ENCODE measurements around the gene RIF1.

RIF1 gene

DNA sequence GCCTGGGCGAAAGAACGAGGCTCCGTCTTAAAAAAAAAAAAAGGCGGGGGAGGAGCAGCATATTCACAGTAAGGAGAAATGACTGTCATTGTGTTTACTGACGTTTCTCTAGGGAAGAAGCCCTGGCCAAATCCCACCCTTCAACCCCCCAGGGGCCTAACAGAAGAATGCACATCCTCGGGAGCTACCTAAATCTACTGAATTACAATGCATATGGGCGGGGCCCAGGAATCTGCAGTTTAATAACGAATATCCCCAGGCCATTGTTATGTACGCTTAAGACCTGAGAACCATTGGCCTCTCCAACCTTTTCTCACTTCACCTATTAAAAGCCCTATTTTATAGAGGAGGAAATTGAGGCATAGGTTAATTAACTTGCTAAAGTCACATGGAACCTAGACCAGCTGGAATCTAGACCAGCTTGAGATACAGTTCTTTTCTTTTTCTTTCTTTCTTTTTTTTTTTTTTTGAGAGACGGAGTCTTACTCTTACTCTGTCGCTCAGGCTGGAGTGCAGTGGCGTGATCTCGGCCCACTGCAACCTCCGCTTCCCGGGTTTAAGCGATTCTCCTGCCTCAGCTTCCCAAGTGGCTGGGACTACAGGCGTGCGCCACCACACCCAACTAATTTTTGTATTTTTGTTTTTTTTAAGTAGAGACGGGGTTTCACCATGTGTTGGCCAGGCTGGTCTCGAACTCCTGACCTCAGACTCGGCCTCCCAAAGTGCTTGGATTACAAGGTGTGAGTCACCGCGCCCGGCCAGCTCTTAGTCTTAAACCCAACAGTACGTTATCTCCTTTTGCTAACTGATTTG lies 708 bp upstream of the RIF1 start:
- TF ChIP-seq FOXM1 (IDR thresholded peaks at IDR 0.05; ENCODE audit: borderline replicate concordance, low read depth) (no peak), EGR1 (IDR thresholded peaks at IDR 0.05) (no peak), YY1 (IDR thresholded peaks at IDR 0.05; ENCODE audit: low read depth) (no peak), CEBPB (IDR thresholded peaks at IDR 0.05) (no peak)
- TF ChIP-seq, protein P1, sequence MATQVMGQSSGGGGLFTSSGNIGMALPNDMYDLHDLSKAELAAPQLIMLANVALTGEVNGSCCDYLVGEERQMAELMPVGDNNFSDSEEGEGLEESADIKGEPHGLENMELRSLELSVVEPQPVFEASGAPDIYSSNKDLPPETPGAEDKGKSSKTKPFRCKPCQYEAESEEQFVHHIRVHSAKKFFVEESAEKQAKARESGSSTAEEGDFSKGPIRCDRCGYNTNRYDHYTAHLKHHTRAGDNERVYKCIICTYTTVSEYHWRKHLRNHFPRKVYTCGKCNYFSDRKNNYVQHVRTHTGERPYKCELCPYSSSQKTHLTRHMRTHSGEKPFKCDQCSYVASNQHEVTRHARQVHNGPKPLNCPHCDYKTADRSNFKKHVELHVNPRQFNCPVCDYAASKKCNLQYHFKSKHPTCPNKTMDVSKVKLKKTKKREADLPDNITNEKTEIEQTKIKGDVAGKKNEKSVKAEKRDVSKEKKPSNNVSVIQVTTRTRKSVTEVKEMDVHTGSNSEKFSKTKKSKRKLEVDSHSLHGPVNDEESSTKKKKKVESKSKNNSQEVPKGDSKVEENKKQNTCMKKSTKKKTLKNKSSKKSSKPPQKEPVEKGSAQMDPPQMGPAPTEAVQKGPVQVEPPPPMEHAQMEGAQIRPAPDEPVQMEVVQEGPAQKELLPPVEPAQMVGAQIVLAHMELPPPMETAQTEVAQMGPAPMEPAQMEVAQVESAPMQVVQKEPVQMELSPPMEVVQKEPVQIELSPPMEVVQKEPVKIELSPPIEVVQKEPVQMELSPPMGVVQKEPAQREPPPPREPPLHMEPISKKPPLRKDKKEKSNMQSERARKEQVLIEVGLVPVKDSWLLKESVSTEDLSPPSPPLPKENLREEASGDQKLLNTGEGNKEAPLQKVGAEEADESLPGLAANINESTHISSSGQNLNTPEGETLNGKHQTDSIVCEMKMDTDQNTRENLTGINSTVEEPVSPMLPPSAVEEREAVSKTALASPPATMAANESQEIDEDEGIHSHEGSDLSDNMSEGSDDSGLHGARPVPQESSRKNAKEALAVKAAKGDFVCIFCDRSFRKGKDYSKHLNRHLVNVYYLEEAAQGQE (IDR thresholded peaks at IDR 0.05; ENCODE audit: low read depth), result no peak
- TF ChIP-seq, protein P2, sequence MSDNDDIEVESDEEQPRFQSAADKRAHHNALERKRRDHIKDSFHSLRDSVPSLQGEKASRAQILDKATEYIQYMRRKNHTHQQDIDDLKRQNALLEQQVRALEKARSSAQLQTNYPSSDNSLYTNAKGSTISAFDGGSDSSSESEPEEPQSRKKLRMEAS (IDR thresholded peaks at IDR 0.05), result no peak

DNA sequence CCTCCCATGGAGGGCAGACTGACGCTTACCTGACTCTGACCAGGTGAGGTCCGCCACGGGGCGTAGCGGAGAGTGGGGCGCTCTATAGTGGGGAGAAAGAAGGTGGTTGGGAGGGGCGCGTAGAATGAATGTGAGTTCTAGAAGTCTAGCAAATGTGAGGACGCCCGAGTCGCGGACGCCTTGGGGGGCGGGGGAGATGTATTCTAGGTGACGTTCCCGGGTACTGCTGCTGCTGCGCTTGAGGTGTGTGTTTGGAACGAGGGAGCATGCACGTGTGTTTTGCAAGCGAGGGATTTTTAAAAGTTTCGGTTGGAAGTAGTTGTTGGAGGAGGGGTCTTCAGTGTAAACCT lies 758 bp downstream of the RIF1 start:
- TF ChIP-seq, protein P2 (IDR thresholded peaks at IDR 0.05), result peak; percentile 83
- TF ChIP-seq RAD21 (IDR thresholded peaks at IDR 0.05; ENCODE audit: low read depth) (no peak), ZBTB7A (IDR thresholded peaks at IDR 0.05; ENCODE audit: low read depth) (peak; percentile 14; the same call in 1 of the 2 replicates), TEAD4 (IDR thresholded peaks at IDR 0.05) (no peak)

DNA sequence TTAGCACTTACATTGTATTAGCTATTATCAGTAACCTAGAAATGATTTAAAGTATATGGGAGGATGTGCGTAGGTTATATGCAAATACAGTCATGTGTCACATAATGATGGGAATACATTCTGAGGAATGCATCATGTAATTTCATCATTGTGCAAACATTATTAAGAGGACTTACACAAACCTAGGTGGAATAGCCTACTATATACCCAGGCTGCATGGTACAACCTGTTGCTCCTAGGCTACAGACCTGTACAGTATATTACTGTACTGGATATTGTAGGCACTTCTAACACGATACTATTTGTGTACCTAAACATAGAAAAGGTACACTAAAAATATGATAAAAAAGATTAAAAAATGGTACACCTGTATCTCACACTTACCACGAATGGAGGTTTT lies 7.9 kb downstream of the RIF1 start:
- TF ChIP-seq CREB1 (IDR thresholded peaks at IDR 0.05; ENCODE audit: low read depth) (no peak), ZBTB7A (IDR thresholded peaks at IDR 0.05; ENCODE audit: low read depth) (no peak), CEBPB (IDR thresholded peaks at IDR 0.05) (no peak), TCF12 (IDR thresholded peaks at IDR 0.05; ENCODE audit: low read depth) (no peak), YY1 (IDR thresholded peaks at IDR 0.05; ENCODE audit: low read depth) (no peak), NFIC (IDR thresholded peaks at IDR 0.05) (no peak), TAF1 (IDR thresholded peaks at IDR 0.05; ENCODE audit: low read depth) (no peak), EGR1 (IDR thresholded peaks at IDR 0.05) (no peak), EP300 (IDR thresholded peaks at IDR 0.05; ENCODE audit: borderline replicate concordance) (no peak), FOXM1 (IDR thresholded peaks at IDR 0.05; ENCODE audit: borderline replicate concordance, low read depth) (no peak), TEAD4 (IDR thresholded peaks at IDR 0.05) (no peak), RAD21 (IDR thresholded peaks at IDR 0.05; ENCODE audit: low read depth) (no peak)
- TF ChIP-seq, protein P2 (IDR thresholded peaks at IDR 0.05), result no peak
- TF ChIP-seq, protein P1 (IDR thresholded peaks at IDR 0.05; ENCODE audit: low read depth), result no peak
- TF ChIP-seq, protein P3, sequence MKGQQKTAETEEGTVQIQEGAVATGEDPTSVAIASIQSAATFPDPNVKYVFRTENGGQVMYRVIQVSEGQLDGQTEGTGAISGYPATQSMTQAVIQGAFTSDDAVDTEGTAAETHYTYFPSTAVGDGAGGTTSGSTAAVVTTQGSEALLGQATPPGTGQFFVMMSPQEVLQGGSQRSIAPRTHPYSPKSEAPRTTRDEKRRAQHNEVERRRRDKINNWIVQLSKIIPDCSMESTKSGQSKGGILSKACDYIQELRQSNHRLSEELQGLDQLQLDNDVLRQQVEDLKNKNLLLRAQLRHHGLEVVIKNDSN (IDR thresholded peaks at IDR 0.05), result no peak

DNA sequence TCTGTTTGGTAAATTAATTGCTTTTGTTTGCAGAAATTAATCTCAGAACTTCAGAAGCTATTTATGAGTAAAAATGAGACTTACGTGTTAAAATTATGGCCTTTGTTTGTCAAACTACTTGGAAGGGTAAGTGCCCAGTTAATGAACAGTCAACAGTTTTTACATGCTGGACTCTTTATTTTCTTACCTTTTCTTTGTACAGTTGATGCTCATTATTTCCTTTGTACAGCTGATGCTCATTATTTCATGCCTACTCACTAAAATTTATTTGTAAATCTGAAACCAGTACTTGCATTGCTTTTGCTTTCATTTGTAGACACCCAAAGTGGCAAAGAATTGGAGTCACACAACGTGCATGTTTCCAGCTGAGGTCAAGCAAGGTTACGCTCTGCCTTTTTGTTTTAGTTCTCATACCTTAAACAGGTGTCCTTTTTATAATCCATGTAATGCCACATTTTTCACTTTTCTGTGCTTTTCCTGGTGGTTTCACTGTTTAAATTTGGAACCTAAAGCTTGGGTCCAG lies 13.3 kb downstream of the RIF1 start:
- TF ChIP-seq EP300 (IDR thresholded peaks at IDR 0.05; ENCODE audit: borderline replicate concordance) (no peak), EGR1 (IDR thresholded peaks at IDR 0.05) (no peak), TCF12 (IDR thresholded peaks at IDR 0.05; ENCODE audit: low read depth) (no peak), CEBPB (IDR thresholded peaks at IDR 0.05) (no peak), CREB1 (IDR thresholded peaks at IDR 0.05; ENCODE audit: low read depth) (no peak), TAF1 (IDR thresholded peaks at IDR 0.05; ENCODE audit: low read depth) (no peak), NFIC (IDR thresholded peaks at IDR 0.05) (no peak), TEAD4 (IDR thresholded peaks at IDR 0.05) (no peak), YY1 (IDR thresholded peaks at IDR 0.05; ENCODE audit: low read depth) (no peak), RAD21 (IDR thresholded peaks at IDR 0.05; ENCODE audit: low read depth) (no peak), ZBTB7A (IDR thresholded peaks at IDR 0.05; ENCODE audit: low read depth) (no peak), FOXM1 (IDR thresholded peaks at IDR 0.05; ENCODE audit: borderline replicate concordance, low read depth) (no peak)
- TF ChIP-seq, protein P1 (IDR thresholded peaks at IDR 0.05; ENCODE audit: low read depth), result no peak
- TF ChIP-seq, protein P3 (IDR thresholded peaks at IDR 0.05), result no peak

Data from Ishikawa (cell line).